Right renal pelvis (tissue), 4 donors: Measurements from ENCODE around the gene RNU1-1. TPM values are rescaled to one million over a fixed set of nuclear protein-coding genes. Genes with fewer than 3 reads are reported as not detected.

Experiments
- polyA plus RNA-seq, 4 donors: library from polyadenylated mRNA; unstranded; fragments of 120-200 nt; gene quantifications; one replicate each; pipeline ENCODE4 v1.2.1, GENCODE V29; 2013; ENCODE audit not compliant: insufficient read length in 4 of 4

The RNU1-1 gene
- polyA plus RNA-seq, 4 donors = not detected

Other genes with a start within 250 kb of the RNU1-1 start
- gene FBXO42, start 161.8 kb downstream of the RNU1-1 start, polyA plus RNA-seq = 10 to 100 TPM; 21.1 to 24.8 (median 22.1) TPM
- 100 to 1,000 TPM; 114 to 121 (median 116) TPM for gene SZRD1, start 147.0 kb downstream of the RNU1-1 start, polyA plus RNA-seq
- under 1 TPM in 1 of 4 donors, not detected in 3; 0.17 TPM for gene SPATA21, start 76.9 kb downstream of the RNU1-1 start, polyA plus RNA-seq
- 10 to 100 TPM; 64.2 to 72.9 (median 69.4) TPM for gene NECAP2, start 73.6 kb downstream of the RNU1-1 start, polyA plus RNA-seq
- gene NBPF1, start 99.3 kb upstream of the RNU1-1 start, polyA plus RNA-seq = 100 to 1,000 TPM in 1 of 4 donors, 10 to 100 TPM in 3; 70.5 to 157 (median 88.6) TPM
- gene RNU1-3, start 152.7 kb upstream of the RNU1-1 start, polyA plus RNA-seq = not detected
- not detected for gene RNU1-4, start 226.2 kb upstream of the RNU1-1 start, polyA plus RNA-seq